ENCODE results near the gene RAB36. TPM values are rescaled to one million over a fixed set of nuclear protein-coding genes. Genes with fewer than 3 reads are reported as not detected.

RAB36 gene
- total RNA-seq, 2 donors from 2014 or later = 0.25 TPM; not detected in 1

GRCh38 chr22:23106344-23106743, 38.9 kb upstream of the RAB36 start:
- ATAC-seq (no peak), DNase-seq (ENCODE audit: low spot score in 2 of 2) (no peak)
- Mint-ChIP-seq H3K36me3 (no peaks in the 10 kb centered on the region), H3K9me3 (no peaks in the 10 kb centered on the region), H3K27ac (no peak overlapping the region)

- ATAC-seq (no peak), DNase-seq (ENCODE audit: low spot score in 2 of 2) (no peak)
- H3K9me3 Mint-ChIP-seq = no peaks in the 10 kb centered on the region
- H3K27ac Mint-ChIP-seq = no peak overlapping the region
- no peaks in the 10 kb centered on the region for H3K36me3 Mint-ChIP-seq
Measured at GRCh38 chr22:23106906-23107367, 38.3 kb upstream of the RAB36 start.

- DNase-seq (ENCODE audit: low spot score in 2 of 2) = no peak
Measured at GRCh38 chr22:23107487-23108248, 37.6 kb upstream of the RAB36 start.

GRCh38 chr22:23108249-23109078, 36.8 kb upstream of the RAB36 start:
- Mint-ChIP-seq H3K27ac (peak overlapping the region in 1 of 2 donors; percentile 69), H3K9me3 (no peaks in the 10 kb centered on the region)

More at GRCh38 chr22:23107487-23108248, 37.6 kb upstream of the RAB36 start:
- Mint-ChIP-seq H3K36me3 (no peaks in the 10 kb centered on the region), H3K9me3 (no peaks in the 10 kb centered on the region), H3K27ac (no peak overlapping the region)
- no peak for ATAC-seq

GRCh38 chr22:23109079-23109347, 36.3 kb upstream of the RAB36 start:
- no peak for ATAC-seq
- no peak for DNase-seq (ENCODE audit: low spot score in 2 of 2)
- H3K36me3 Mint-ChIP-seq = no peaks in the 10 kb centered on the region
- no peaks in the 10 kb centered on the region for H3K9me3 Mint-ChIP-seq
- H3K27ac Mint-ChIP-seq = peak overlapping the region in 1 of 2 donors; percentile 69

More at GRCh38 chr22:23108249-23109078, 36.8 kb upstream of the RAB36 start:
- no peaks in the 10 kb centered on the region for H3K36me3 Mint-ChIP-seq
- no peak for DNase-seq (ENCODE audit: low spot score in 2 of 2)
- ATAC-seq = no peak

GRCh38 chr22:23109441-23109978, 35.8 kb upstream of the RAB36 start:
- DNase-seq (ENCODE audit: low spot score in 2 of 2) = no peak
- no peak for ATAC-seq
- peak overlapping the region; percentile 44 to 69 for H3K27ac Mint-ChIP-seq
- H3K9me3 Mint-ChIP-seq = no peaks in the 10 kb centered on the region
- no peaks in the 10 kb centered on the region for H3K36me3 Mint-ChIP-seq

- Mint-ChIP-seq H3K9me3 (no peaks in the 10 kb centered on the region), H3K27ac (no peak overlapping the region), H3K36me3 (no peaks in the 10 kb centered on the region)
- no peak for ATAC-seq
- no peak for DNase-seq (ENCODE audit: low spot score in 2 of 2)
Measured at GRCh38 chr22:23110190-23110921, 34.9 kb upstream of the RAB36 start.

- Mint-ChIP-seq H3K36me3 (no peaks in the 10 kb centered on the region), H3K27ac (no peak overlapping the region), H3K9me3 (no peaks in the 10 kb centered on the region)
- ATAC-seq = no peak
- DNase-seq (ENCODE audit: low spot score in 2 of 2) = no peak
Measured at GRCh38 chr22:23110922-23111527, 34.3 kb upstream of the RAB36 start.

GRCh38 chr22:23112472-23113012, 32.7 kb upstream of the RAB36 start:
- no peaks in the 10 kb centered on the region for H3K9me3 Mint-ChIP-seq
- no peaks in the 10 kb centered on the region for H3K36me3 Mint-ChIP-seq
- ATAC-seq (no peak), DNase-seq (ENCODE audit: low spot score in 2 of 2) (no peak)
- H3K27ac Mint-ChIP-seq = peak overlapping the region in 1 of 2 donors; percentile 36

GRCh38 chr22:23113067-23113846, 32.0 kb upstream of the RAB36 start:
- H3K36me3 Mint-ChIP-seq = no peaks in the 10 kb centered on the region
- ATAC-seq = no peak

GRCh38 chr22:23113847-23114720, 31.2 kb upstream of the RAB36 start:
- no peaks in the 10 kb centered on the region for H3K9me3 Mint-ChIP-seq
- H3K36me3 Mint-ChIP-seq = no peaks in the 10 kb centered on the region
- no peak overlapping the region for H3K27ac Mint-ChIP-seq
- ATAC-seq (no peak), DNase-seq (ENCODE audit: low spot score in 2 of 2) (no peak)

More at GRCh38 chr22:23113067-23113846, 32.0 kb upstream of the RAB36 start:
- DNase-seq (ENCODE audit: low spot score in 2 of 2) = no peak
- no peak overlapping the region for H3K27ac Mint-ChIP-seq
- no peaks in the 10 kb centered on the region for H3K9me3 Mint-ChIP-seq

- Mint-ChIP-seq H3K27ac (no peak overlapping the region), H3K36me3 (peaks cover 4 to 5% of the 10 kb centered on the region in 2 donors), H3K9me3 (peaks cover 5 to 6% of the 10 kb centered on the region in 2 donors)
- ATAC-seq (no peak), DNase-seq (ENCODE audit: low spot score in 2 of 2) (no peak)
Measured at GRCh38 chr22:23114721-23115020, 30.6 kb upstream of the RAB36 start.

- ATAC-seq (no peak), DNase-seq (ENCODE audit: low spot score in 2 of 2) (no peak)
- Mint-ChIP-seq H3K36me3 (peaks cover 6 to 8% of the 10 kb centered on the region in 2 donors), H3K9me3 (peaks cover 6% of the 10 kb centered on the region in 2 donors), H3K27ac (no peak overlapping the region)
Measured at GRCh38 chr22:23115369-23115768, 29.9 kb upstream of the RAB36 start.

GRCh38 chr22:23115825-23116494, 29.3 kb upstream of the RAB36 start:
- Mint-ChIP-seq H3K27ac (peak overlapping the region in 1 of 2 donors; percentile 40), H3K36me3 (peaks cover 6 to 8% of the 10 kb centered on the region in 2 donors), H3K9me3 (peaks cover 6% of the 10 kb centered on the region in 2 donors)
- DNase-seq (ENCODE audit: low spot score in 2 of 2) (no peak), ATAC-seq (peak in 1 of 2 donors; percentile 31)

Measured in activated naive CD4-positive, alpha-beta T cell treated with anti-CD3 and anti-CD28 coated beads, Interleukin-2, amount 50 U/mL, for 72 hours (primary cell).